HepG2 (cell line): ENCODE measurements around the gene SLC25A25. TPM values are rescaled to one million over a fixed set of nuclear protein-coding genes. Genes with fewer than 3 reads are reported as not detected.
A peak's percentile ranks its signal among the peaks of the same experiment; 100 is the strongest.

Experiments
- ATM ChIP-seq: fragments of 450-650 bp; IDR thresholded peaks from 2 replicates; pipeline ENCODE4 v1.7.1; 2017; ENCODE audit warnings: mild to moderate bottlenecking, borderline replicate concordance
- HNF1B ChIP-seq: sonication (generic); formaldehyde crosslinking; IDR thresholded peaks from 2 replicates; pipeline ENCODE4 v1.5.1; 2020; ENCODE audit warnings: mild to moderate bottlenecking, moderate library complexity, missing genetic modification reagents
- HOXA7 ChIP-seq: sonication (generic); formaldehyde crosslinking; IDR thresholded peaks from 2 replicates; pipeline ENCODE4 v1.8.1; 2022; ENCODE audit warnings: mild to moderate bottlenecking, missing genetic modification reagents, moderate library complexity
- JUNB ChIP-seq: sonication (generic); formaldehyde crosslinking; IDR thresholded peaks from 2 replicates; pipeline ENCODE4 v1.8.0; 2022; ENCODE audit warnings: missing genetic modification reagents, mild to moderate bottlenecking, borderline replicate concordance
- PTBP1 ChIP-seq: fragments of 200-400 bp; formaldehyde crosslinking; IDR thresholded peaks from 2 replicates; pipeline ENCODE4 v1.6.1; 2018; ENCODE audit warnings: low read length, low read depth; ENCODE audit not compliant: poor library complexity, severe bottlenecking
- SALL1 ChIP-seq: sonication (generic); formaldehyde crosslinking; IDR thresholded peaks from 2 replicates; pipeline ENCODE4 v1.8.0; 2022; ENCODE audit warnings: mild to moderate bottlenecking, missing genetic modification reagents
- SMARCE1 ChIP-seq: fragments of 450-650 bp; IDR thresholded peaks from 2 replicates; pipeline ENCODE4 v1.6.1; 2017; ENCODE audit warnings: borderline replicate concordance
- SPEN ChIP-seq: sonication (generic); formaldehyde crosslinking; IDR thresholded peaks from 2 replicates; pipeline ENCODE4 v1.5.1; 2020; ENCODE audit warnings: low read depth, mild to moderate bottlenecking, missing genetic modification reagents
- STAT6 ChIP-seq: sonication (generic); formaldehyde crosslinking; IDR thresholded peaks from 2 replicates; pipeline ENCODE4 v1.4.0; 2020; ENCODE audit warnings: missing genetic modification reagents, mild to moderate bottlenecking, borderline replicate concordance
- TBL1XR1 ChIP-seq: fragments of 150-350 bp; IDR thresholded peaks from 2 replicates; pipeline ENCODE4 v1.6.1; 2014; ENCODE audit warnings: borderline replicate concordance, low read length; ENCODE audit not compliant: partially characterized antibody
- TCF12 ChIP-seq, 2 experiments: fragments of 450-650 bp in 1 of 2; sonication (generic) in 1 of 2; formaldehyde crosslinking in 1 of 2; IDR thresholded peaks; 2 replicates each; pipeline versions ENCODE4 v1.6.1 to v1.8.0; 2017 to 2022; ENCODE audit warnings: antibody characterized with exemption in 1 of 2, mild to moderate bottlenecking in 1 of 2, missing genetic modification reagents in 1 of 2, moderate library complexity in 1 of 2
- U2AF2 ChIP-seq: fragments of 200-400 bp; formaldehyde crosslinking; IDR thresholded peaks from 2 replicates; pipeline ENCODE4 v1.6.1; 2017; ENCODE audit warnings: low read depth, mild to moderate bottlenecking, low read length
- ZNF367 ChIP-seq: sonication (generic); formaldehyde crosslinking; IDR thresholded peaks from 2 replicates; pipeline ENCODE4 v1.4.0; 2020; ENCODE audit warnings: missing genetic modification reagents, borderline replicate concordance
- ZNF382 ChIP-seq: sonication (generic); formaldehyde crosslinking; IDR thresholded peaks from 2 replicates; pipeline ENCODE4 v1.5.0; 2020; ENCODE audit warnings: missing genetic modification reagents, mild to moderate bottlenecking, borderline replicate concordance
- ZNF569 ChIP-seq: sonication (generic); formaldehyde crosslinking; IDR thresholded peaks from 2 replicates; pipeline ENCODE4 v1.5.0; 2020; ENCODE audit warnings: mild to moderate bottlenecking, missing genetic modification reagents, moderate library complexity, borderline replicate concordance
- ZNF770 ChIP-seq: sonication (generic); formaldehyde crosslinking; IDR thresholded peaks from 2 replicates; pipeline ENCODE4 v1.5.0; 2020; ENCODE audit warnings: mild to moderate bottlenecking, missing genetic modification reagents
- ZNF782 ChIP-seq: sonication (generic); formaldehyde crosslinking; IDR thresholded peaks from 2 replicates; pipeline ENCODE4 v1.4.0; 2020; ENCODE audit warnings: missing genetic modification reagents, mild to moderate bottlenecking, borderline replicate concordance
- polyA plus RNA-seq, 8 experiments: library from polyadenylated mRNA; depleted of rRNA in 3 of 8; stranded (reverse) in 7 of 8; unstranded in 1 of 8; fragments of >200 nt; fragmentation: Illumina TruSeq in 4 of 8; extraction: Trizol in 4 of 8; gene quantifications; 2 replicates each; pipeline versions ENCODE4 v1.2.1 to v1.2.3, GENCODE V29; 2011 to 2016; ENCODE audit warnings: low read depth in 4 of 8, missing spikeins in 1 of 8, mixed read lengths in 1 of 8; ENCODE audit not compliant: insufficient read depth in 1 of 8
- total RNA-seq, 5 experiments: library from RNA; depleted of rRNA; stranded (reverse); fragments of >200 nt; fragmentation: Illumina TruSeq; extraction: Trizol; gene quantifications; 2 replicates each; pipeline ENCODE4 v1.2.3, GENCODE V29; 2016; ENCODE audit warnings: low read depth in 1 of 5
- TF ChIP-seq, protein P1 (sequence below): sonication (generic); formaldehyde crosslinking; IDR thresholded peaks from 2 replicates; pipeline ENCODE4 v1.4.0; 2020; ENCODE audit warnings: mild to moderate bottlenecking, missing genetic modification reagents
- TF ChIP-seq, protein P2 (sequence below): sonication (generic); formaldehyde crosslinking; IDR thresholded peaks from 2 replicates; pipeline ENCODE4 v1.5.0; 2020; ENCODE audit warnings: missing genetic modification reagents

The SLC25A25 gene
- total and polyA plus RNA-seq, 2 of the 13 experiments (the other 11 are each of a cell fraction or from before 2014, with no cell fraction given), result 10.5 to 24.8 TPM

- TF ChIP-seq ZNF569 (CRISPR knock-in tag), result peak; percentile 39; the same call in 1 of the 2 replicates
- TF ChIP-seq ZNF782, result peak; percentile 51; the same call in 1 of the 2 replicates
- TF ChIP-seq, protein P1, sequence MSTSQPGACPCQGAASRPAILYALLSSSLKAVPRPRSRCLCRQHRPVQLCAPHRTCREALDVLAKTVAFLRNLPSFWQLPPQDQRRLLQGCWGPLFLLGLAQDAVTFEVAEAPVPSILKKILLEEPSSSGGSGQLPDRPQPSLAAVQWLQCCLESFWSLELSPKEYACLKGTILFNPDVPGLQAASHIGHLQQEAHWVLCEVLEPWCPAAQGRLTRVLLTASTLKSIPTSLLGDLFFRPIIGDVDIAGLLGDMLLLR, result peak; percentile 88; the same call in 1 of the 2 replicates
- no peak for TF ChIP-seq SMARCE1
- no peak for TF ChIP-seq HOXA7 (CRISPR knock-in tag)
- TF ChIP-seq U2AF2, result no peak
- TF ChIP-seq TBL1XR1, result no peak
- TF ChIP-seq ATM, result no peak
- TF ChIP-seq ZNF382, result no peak
- TF ChIP-seq STAT6 (CRISPR knock-in tag), result peak; percentile 96; the same call in 1 of the 2 replicates
- peak; percentile 96 for TF ChIP-seq HNF1B
- TF ChIP-seq ZNF770, result no peak
- TF ChIP-seq, protein P2, sequence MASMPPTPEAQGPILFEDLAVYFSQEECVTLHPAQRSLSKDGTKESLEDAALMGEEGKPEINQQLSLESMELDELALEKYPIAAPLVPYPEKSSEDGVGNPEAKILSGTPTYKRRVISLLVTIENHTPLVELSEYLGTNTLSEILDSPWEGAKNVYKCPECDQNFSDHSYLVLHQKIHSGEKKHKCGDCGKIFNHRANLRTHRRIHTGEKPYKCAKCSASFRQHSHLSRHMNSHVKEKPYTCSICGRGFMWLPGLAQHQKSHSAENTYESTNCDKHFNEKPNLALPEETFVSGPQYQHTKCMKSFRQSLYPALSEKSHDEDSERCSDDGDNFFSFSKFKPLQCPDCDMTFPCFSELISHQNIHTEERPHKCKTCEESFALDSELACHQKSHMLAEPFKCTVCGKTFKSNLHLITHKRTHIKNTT (CRISPR knock-in tag), result no peak
- no peak for TF ChIP-seq JUNB (CRISPR knock-in tag)
- peak; percentile 97 for TF ChIP-seq SALL1 (CRISPR knock-in tag)
- TF ChIP-seq SPEN (CRISPR knock-in tag), result peak; percentile 84; the same call in 1 of the 2 replicates
- TF ChIP-seq ZNF367, result no peak
- TF ChIP-seq PTBP1, result no peak
- TF ChIP-seq TCF12 (IDR thresholded peaks at IDR 0.05), result no peak
- TF ChIP-seq TCF12 (CRISPR knock-in tag; IDR thresholded peaks at IDR 0.05), result peak; percentile 97; the same call in 1 of the 2 replicates
Measured at GRCh38 chr9:128115187-128116103, 47.4 kb downstream of the SLC25A25 start (continued).
